ENCODE results near the gene NTF4.
"Not testable (repeated sequence)": the region's sequence is repeated elsewhere in the genome, so short reads cannot be mapped to it uniquely, and the experiment has no call there.

Gene NTF4

GRCh38 chr19:49031642-49032301 lies 32.8 kb downstream of the NTF4 start, which contains the start of gene CGB2:
Gene CGB2, plus strand, starts transcription at chr19:49031890. Its CDS starts 206 bp downstream, at chr19:49032096.
- peak in 1 of 42 donors; percentile 39 for DNase-seq
- intact Hi-C loops (cut with DNase I), result not testable (repeated sequence)

GRCh38 chr19:49030323-49030722 lies 34.3 kb downstream of the NTF4 start:
- intact Hi-C loops (cut with DNase I); DNase-seq: not testable (repeated sequence)

- DNase-seq; intact Hi-C loops (cut with DNase I): not testable (repeated sequence)
These were observed 34.9 kb downstream of the NTF4 start for GRCh38 chr19:49029749-49030148.

GRCh38 chr19:49028686-49029085 lies 35.9 kb downstream of the NTF4 start:
- intact Hi-C loops (cut with DNase I); DNase-seq: not testable (repeated sequence)

- intact Hi-C loops (cut with DNase I); DNase-seq: not testable (repeated sequence)
These were observed 39.0 kb downstream of the NTF4 start for GRCh38 chr19:49025599-49025998.

- DNase-seq; intact Hi-C loops (cut with DNase I): not testable (repeated sequence)
These were observed 39.5 kb downstream of the NTF4 start for GRCh38 chr19:49025088-49025487.

GRCh38 chr19:49024233-49024632 lies 40.4 kb downstream of the NTF4 start, which contains the start of gene CGB3:
Gene CGB3, minus strand, starts transcription at chr19:49024333. Its CDS starts 362 bp downstream, at chr19:49023971.
- intact Hi-C loops (cut with DNase I); DNase-seq: not testable (repeated sequence)

GRCh38 chr19:49022116-49022515 lies 42.5 kb downstream of the NTF4 start:
- DNase-seq, result no peak
- intact Hi-C loops (cut with DNase I), result no loop called here

- intact Hi-C loops (cut with DNase I), result no loop called here
- no peak for DNase-seq
These were observed 43.4 kb downstream of the NTF4 start for GRCh38 chr19:49020931-49021895.

GRCh38 chr19:49020342-49020741 lies 44.3 kb downstream of the NTF4 start:
- no peak for DNase-seq

GRCh38 chr19:49019242-49019932 lies 45.2 kb downstream of the NTF4 start:
- intact Hi-C loops (cut with DNase I), result no loop called here
- DNase-seq, result peak in 28 of 42 donors; percentile 11 to 62 (median 32)

More at GRCh38 chr19:49020342-49020741, 44.3 kb downstream of the NTF4 start:
- intact Hi-C loops (cut with DNase I), result no loop called here

GRCh38 chr19:49018388-49019241 lies 46.0 kb downstream of the NTF4 start:
- DNase-seq, result peak in 1 of 42 donors; percentile 33
- intact Hi-C loops (cut with DNase I), result not testable (repeated sequence)

GRCh38 chr19:49017666-49018351 lies 46.8 kb downstream of the NTF4 start:
- peak in 29 of 42 donors; percentile 8 to 62 (median 25) for DNase-seq
- intact Hi-C loops (cut with DNase I), result no loop called here

GRCh38 chr19:49017041-49017665 lies 47.5 kb downstream of the NTF4 start, which contains the start of gene LHB:
Gene LHB, minus strand, starts transcription at chr19:49017091. Its CDS starts 10 bp downstream, at chr19:49017081.
- no peak for DNase-seq
- intact Hi-C loops (cut with DNase I), result no loop called here

- intact Hi-C loops (cut with DNase I), result no loop called here
- DNase-seq, result no peak
These were observed 48.4 kb downstream of the NTF4 start for GRCh38 chr19:49016067-49016839.

- intact Hi-C loops (cut with DNase I), result no loop called here
- DNase-seq, result no peak
These were observed 49.8 kb downstream of the NTF4 start for GRCh38 chr19:49014870-49015255.
